ENCODE data around the gene TM9SF4.

TM9SF4 gene

GRCh38 chr20:32190616-32191415 lies 81.3 kb downstream of the TM9SF4 start:
- no peak overlapping the region; the same call in 1 of the 2 replicates for H3K27ac ChIP-seq (ENCODE audit: extremely low read depth, low read depth, low read length)
- TF ChIP-seq INSM2 (tag by site-specific recombination; IDR thresholded peaks at IDR 0.05), result no peak
- no peak for TF ChIP-seq ZNF664 (tag by site-specific recombination; IDR thresholded peaks at IDR 0.05)
- TF ChIP-seq ZNF549 (tag by site-specific recombination; IDR thresholded peaks at IDR 0.05), result no peak
- peak; percentile 68; the same call in 1 of the 2 replicates for TF ChIP-seq ZBTB17 (tag by site-specific recombination; IDR thresholded peaks at IDR 0.05)
- TF ChIP-seq ELK4 (IDR thresholded peaks at IDR 0.05; ENCODE audit: borderline replicate concordance, low read depth, low read length), result no peak
- TF ChIP-seq MYNN (tag by site-specific recombination; IDR thresholded peaks at IDR 0.05; ENCODE audit: borderline replicate concordance), result no peak
- peak; percentile 66 for TF ChIP-seq ZNF335 (tag by site-specific recombination; conservative IDR thresholded peaks at IDR 0.05)
- TF ChIP-seq ZNF785 (tag by site-specific recombination; IDR thresholded peaks at IDR 0.05), result no peak
- TF ChIP-seq, protein P1, sequence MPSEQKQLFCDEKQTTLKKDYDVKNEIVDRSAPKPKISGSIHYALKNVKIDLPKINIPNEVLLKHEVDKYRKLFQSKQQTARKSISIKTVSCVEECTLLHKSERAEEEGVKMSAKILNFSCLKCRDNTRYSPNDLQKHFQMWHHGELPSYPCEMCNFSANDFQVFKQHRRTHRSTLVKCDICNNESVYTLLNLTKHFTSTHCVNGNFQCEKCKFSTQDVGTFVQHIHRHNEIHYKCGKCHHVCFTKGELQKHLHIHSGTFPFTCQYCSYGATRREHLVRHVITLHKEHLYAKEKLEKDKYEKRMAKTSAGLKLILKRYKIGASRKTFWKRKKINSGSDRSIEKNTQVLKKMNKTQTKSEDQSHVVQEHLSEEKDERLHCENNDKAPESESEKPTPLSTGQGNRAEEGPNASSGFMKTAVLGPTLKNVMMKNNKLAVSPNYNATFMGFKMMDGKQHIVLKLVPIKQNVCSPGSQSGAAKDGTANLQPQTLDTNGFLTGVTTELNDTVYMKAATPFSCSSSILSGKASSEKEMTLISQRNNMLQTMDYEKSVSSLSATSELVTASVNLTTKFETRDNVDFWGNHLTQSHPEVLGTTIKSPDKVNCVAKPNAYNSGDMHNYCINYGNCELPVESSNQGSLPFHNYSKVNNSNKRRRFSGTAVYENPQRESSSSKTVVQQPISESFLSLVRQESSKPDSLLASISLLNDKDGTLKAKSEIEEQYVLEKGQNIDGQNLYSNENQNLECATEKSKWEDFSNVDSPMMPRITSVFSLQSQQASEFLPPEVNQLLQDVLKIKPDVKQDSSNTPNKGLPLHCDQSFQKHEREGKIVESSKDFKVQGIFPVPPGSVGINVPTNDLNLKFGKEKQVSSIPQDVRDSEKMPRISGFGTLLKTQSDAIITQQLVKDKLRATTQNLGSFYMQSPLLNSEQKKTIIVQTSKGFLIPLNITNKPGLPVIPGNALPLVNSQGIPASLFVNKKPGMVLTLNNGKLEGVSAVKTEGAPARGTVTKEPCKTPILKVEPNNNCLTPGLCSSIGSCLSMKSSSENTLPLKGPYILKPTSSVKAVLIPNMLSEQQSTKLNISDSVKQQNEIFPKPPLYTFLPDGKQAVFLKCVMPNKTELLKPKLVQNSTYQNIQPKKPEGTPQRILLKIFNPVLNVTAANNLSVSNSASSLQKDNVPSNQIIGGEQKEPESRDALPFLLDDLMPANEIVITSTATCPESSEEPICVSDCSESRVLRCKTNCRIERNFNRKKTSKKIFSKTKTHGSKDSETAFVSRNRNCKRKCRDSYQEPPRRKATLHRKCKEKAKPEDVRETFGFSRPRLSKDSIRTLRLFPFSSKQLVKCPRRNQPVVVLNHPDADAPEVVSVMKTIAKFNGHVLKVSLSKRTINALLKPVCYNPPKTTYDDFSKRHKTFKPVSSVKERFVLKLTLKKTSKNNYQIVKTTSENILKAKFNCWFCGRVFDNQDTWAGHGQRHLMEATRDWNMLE (tag by site-specific recombination; conservative IDR thresholded peaks at IDR 0.05; ENCODE audit: low read depth), result no peak
- TF ChIP-seq ZSCAN23 (tag by site-specific recombination; IDR thresholded peaks at IDR 0.05), result no peak
- TF ChIP-seq ZNF791 (tag by site-specific recombination; IDR thresholded peaks at IDR 0.05), result no peak
- no peak for TF ChIP-seq ZFP37 (tag by site-specific recombination; IDR thresholded peaks at IDR 0.05)
- TF ChIP-seq SP7 (tag by site-specific recombination; IDR thresholded peaks at IDR 0.05), result peak; percentile 29; the same call in 1 of the 2 replicates
- TF ChIP-seq ZNF600 (tag by site-specific recombination; IDR thresholded peaks at IDR 0.05), result no peak; the same call in 1 of the 2 replicates
- TF ChIP-seq ZNF2 (tag by site-specific recombination; IDR thresholded peaks at IDR 0.05), result no peak
- TF ChIP-seq, protein P2, sequence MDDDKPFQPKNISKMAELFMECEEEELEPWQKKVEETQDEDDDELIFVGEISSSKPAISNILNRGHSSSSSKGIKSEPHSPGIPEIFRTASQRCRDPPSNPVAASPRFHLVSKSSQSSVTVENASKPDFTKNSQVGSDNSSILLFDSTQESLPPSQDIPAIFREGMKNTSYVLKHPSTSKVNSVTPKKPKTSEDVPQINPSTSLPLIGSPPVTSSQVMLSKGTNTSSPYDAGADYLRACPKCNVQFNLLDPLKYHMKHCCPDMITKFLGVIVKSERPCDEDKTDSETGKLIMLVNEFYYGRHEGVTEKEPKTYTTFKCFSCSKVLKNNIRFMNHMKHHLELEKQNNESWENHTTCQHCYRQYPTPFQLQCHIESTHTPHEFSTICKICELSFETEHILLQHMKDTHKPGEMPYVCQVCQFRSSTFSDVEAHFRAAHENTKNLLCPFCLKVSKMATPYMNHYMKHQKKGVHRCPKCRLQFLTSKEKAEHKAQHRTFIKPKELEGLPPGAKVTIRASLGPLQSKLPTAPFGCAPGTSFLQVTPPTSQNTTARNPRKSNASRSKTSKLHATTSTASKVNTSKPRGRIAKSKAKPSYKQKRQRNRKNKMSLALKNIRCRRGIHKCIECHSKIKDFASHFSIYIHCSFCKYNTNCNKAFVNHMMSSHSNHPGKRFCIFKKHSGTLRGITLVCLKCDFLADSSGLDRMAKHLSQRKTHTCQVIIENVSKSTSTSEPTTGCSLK (tag by site-specific recombination; IDR thresholded peaks at IDR 0.05), result no peak
- TF ChIP-seq ZNF514 (tag by site-specific recombination; IDR thresholded peaks at IDR 0.05), result no peak
- TF ChIP-seq ZNF146 (tag by site-specific recombination; IDR thresholded peaks at IDR 0.05), result no peak
- TF ChIP-seq ZSCAN16 (tag by site-specific recombination; IDR thresholded peaks at IDR 0.05), result no peak
- no peak for TF ChIP-seq TSHZ1 (tag by site-specific recombination; IDR thresholded peaks at IDR 0.05; ENCODE audit: borderline replicate concordance)
- TF ChIP-seq EGR2 (tag by site-specific recombination; IDR thresholded peaks at IDR 0.05; ENCODE audit: low read depth), result no peak
- TF ChIP-seq SP2 (tag by site-specific recombination; IDR thresholded peaks at IDR 0.05), result no peak
- TF ChIP-seq FEZF1 (tag by site-specific recombination; IDR thresholded peaks at IDR 0.05), result no peak
- TF ChIP-seq ZNF626 (tag by site-specific recombination; IDR thresholded peaks at IDR 0.05), result no peak
- peak; percentile 75; the same call in 1 of the 2 replicates for TF ChIP-seq ZBTB48 (tag by site-specific recombination; IDR thresholded peaks at IDR 0.05)

More at GRCh38 chr20:32190616-32191415, 81.3 kb downstream of the TM9SF4 start:
- CTCF ChIA-PET, result no interaction called here
- Histone ChIP-seq H3K4me3 (ENCODE audit: low read depth, low read length) (no peak overlapping the region), H3K4me1 (ENCODE audit: control insufficient read depth, insufficient read depth, low read length) (no peaks in the 10 kb centered on the region), H3K9me3 (ENCODE audit: control insufficient read depth, insufficient read depth, low read depth, low read length) (no peaks in the 10 kb centered on the region), H3K36me3 (ENCODE audit: control insufficient read depth in 2 of 2, insufficient read depth in 1 of 2, low read length in 2 of 2) (peaks cover 0 to 52% of the 10 kb centered on the region in 2 experiments; a peak in 1 of 3 replicates)
- POLR2A ChIA-PET, result no interaction called here
